H1 (cell line): ENCODE data around the gene HECTD4. TPM values are rescaled to one million over a fixed set of nuclear protein-coding genes. Genes with fewer than 3 reads are reported as not detected.

Experiments
- CTCF ChIA-PET: fragments of 300-600 bp; sonication (Branson Sonifier 250); formaldehyde crosslinking; loops from one replicate; lab custom pipeline; 2021; ENCODE audit not compliant: partially characterized antibody; lab: Charles Lee
- POLR2A ChIA-PET: fragments of 300-600 bp; sonication (Branson Sonifier 250); formaldehyde crosslinking; loops from one replicate; lab custom pipeline; 2021; ENCODE audit warnings: inconsistent platforms; ENCODE audit not compliant: partially characterized antibody; lab: Charles Lee
- DNase-seq, 2 experiments: peaks; one replicate each; pipeline versions ENCODE4 v3.0.0 to v3.0.0-alpha.2; 2010 to 2022; ENCODE audit warnings: low spot score in 2 of 2, low read depth in 1 of 2, mixed read lengths in 1 of 2
- FAIRE-seq: peaks from 2 replicates; lab custom pipeline; 2011; peaks lifted over from hg19 to GRCh38; lab: Jason Lieb, UNC
- H2AFZ ChIP-seq: 2 replicates; pipeline ENCODE4 v1.8.1; 2012; ENCODE audit warnings: low read length, inconsistent platforms
- H2AK5ac ChIP-seq: 2 replicates; pipeline ENCODE4 v1.6.1; 2013; ENCODE audit warnings: low read depth, low read length
- H2BK120ac ChIP-seq: replicated peaks from 2 replicates; pipeline ENCODE3; 2013; ENCODE audit warnings: low read depth, low read length, inconsistent platforms
- H2BK12ac ChIP-seq: 2 replicates; pipeline ENCODE4 v1.6.1; 2013; ENCODE audit warnings: low read depth, low read length
- H2BK15ac ChIP-seq: 2 replicates; pipeline ENCODE4 v1.6.1; 2013; ENCODE audit warnings: low read length
- H2BK20ac ChIP-seq: 2 replicates; pipeline ENCODE4 v1.6.1; 2013; ENCODE audit warnings: low read length
- H2BK5ac ChIP-seq: 2 replicates; pipeline ENCODE4 v1.6.1; 2013; ENCODE audit warnings: low read depth, low read length
- H3K14ac ChIP-seq: 2 replicates; pipeline ENCODE4 v1.6.1; 2013; ENCODE audit warnings: inconsistent platforms; ENCODE audit not compliant: insufficient read length
- H3K18ac ChIP-seq: 2 replicates; pipeline ENCODE4 v1.6.1; 2013; ENCODE audit warnings: low read length; ENCODE audit errors: extremely low read depth
- H3K23ac ChIP-seq: 2 replicates; pipeline ENCODE4 v1.6.1; 2013; ENCODE audit warnings: inconsistent platforms; ENCODE audit not compliant: insufficient read length
- H3K23me2 ChIP-seq: 2 replicates; pipeline ENCODE4 v1.6.1; 2013; ENCODE audit warnings: low read depth, low read length
- H3K27ac ChIP-seq: 2 replicates; pipeline ENCODE4 v1.6.1; 2011; ENCODE audit warnings: low read depth, low read length, inconsistent platforms
- H3K27me3 ChIP-seq, 4 experiments: replicated peaks in 1 of 4; 1 replicate in 1 of 4; 2 replicates in 3 of 4; pipeline versions ENCODE4 v1.6.1 to v1.8.1; 2011 to 2013; ENCODE audit warnings: low read length in 3 of 4, mild to moderate bottlenecking in 3 of 4, inconsistent platforms in 2 of 4, mixed read lengths in 2 of 4, moderate library complexity in 1 of 4; ENCODE audit not compliant: control insufficient read depth in 3 of 4, insufficient read depth in 3 of 4; ENCODE audit errors: extremely low read depth in 1 of 4
- H3K36me3 ChIP-seq, 4 experiments: 2 replicates each; pipeline versions ENCODE4 v1.6.1 to v1.8.1; 2011 to 2013; ENCODE audit warnings: mild to moderate bottlenecking in 4 of 4, low read length in 3 of 4, moderate library complexity in 2 of 4, control low read depth in 1 of 4, inconsistent platforms in 1 of 4; ENCODE audit not compliant: insufficient read depth in 4 of 4, control insufficient read depth in 2 of 4
- H3K4ac ChIP-seq: replicated peaks from 2 replicates; pipeline ENCODE3; 2013; ENCODE audit warnings: low read length, low read depth, mixed read lengths, inconsistent platforms; ENCODE audit not compliant: insufficient read length
- H3K4me1 ChIP-seq, 4 experiments: replicated peaks in 1 of 4; 1 replicate in 1 of 4; 2 replicates in 3 of 4; pipeline versions ENCODE4 v1.6.1 to v1.8.1; 2011 to 2013; ENCODE audit warnings: low read length in 3 of 4, inconsistent platforms in 2 of 4, mixed read lengths in 1 of 4; ENCODE audit not compliant: insufficient read depth in 4 of 4, control insufficient read depth in 3 of 4
- H3K4me2 ChIP-seq, 2 experiments: 2 replicates each; pipeline versions ENCODE4 v1.6.1 to v1.8.1; 2011 to 2013; ENCODE audit warnings: low read depth in 2 of 2, low read length in 2 of 2, control low read depth in 1 of 2, inconsistent platforms in 1 of 2, mild to moderate bottlenecking in 1 of 2; ENCODE audit not compliant: insufficient read depth in 1 of 2
- H3K4me3 ChIP-seq, 4 experiments: fragments of 200-600, 300-600 bp in 1 of 4; sonication (generic), shearing (Covaris generic), sonication (Bioruptor Twin) in 1 of 4; 2 replicates each; pipeline versions ENCODE4 v1.5.1 to v1.8.1; 2011 to 2016; ENCODE audit warnings: low read length in 4 of 4, low read depth in 3 of 4, control low read depth in 2 of 4, inconsistent platforms in 2 of 4, mild to moderate bottlenecking in 2 of 4, mixed read lengths in 1 of 4, moderate library complexity in 1 of 4; ENCODE audit not compliant: insufficient read depth in 2 of 4; ENCODE audit errors: extremely low read depth in 1 of 4
- H3K56ac ChIP-seq: replicated peaks from 2 replicates; pipeline ENCODE3; 2013; ENCODE audit warnings: low read depth, mild to moderate bottlenecking, mixed read lengths, low read length, inconsistent platforms; ENCODE audit not compliant: insufficient read length
- H3K79me1 ChIP-seq: 2 replicates; pipeline ENCODE4 v1.6.1; 2013; ENCODE audit warnings: low read depth, low read length, control low read depth
- H3K79me2 ChIP-seq, 2 experiments: 2 replicates each; pipeline versions ENCODE4 v1.6.1 to v1.8.1; 2012 to 2013; ENCODE audit warnings: low read length in 2 of 2, mild to moderate bottlenecking in 2 of 2, inconsistent platforms in 1 of 2; ENCODE audit not compliant: insufficient read depth in 2 of 2, control insufficient read depth in 1 of 2
- H3K9ac ChIP-seq, 4 experiments: replicated peaks in 1 of 4; 1 replicate in 1 of 4; 2 replicates in 3 of 4; pipeline versions ENCODE4 v1.6.1 to v1.8.1; 2011 to 2013; ENCODE audit warnings: low read depth in 3 of 4, low read length in 3 of 4, control low read depth in 2 of 4, mild to moderate bottlenecking in 2 of 4, moderate library complexity in 2 of 4, inconsistent platforms in 1 of 4; ENCODE audit errors: extremely low read depth in 1 of 4
- H3K9me3 ChIP-seq, 2 experiments: 2 replicates each; pipeline versions ENCODE4 v1.6.1 to v1.8.1; 2012 to 2013; ENCODE audit warnings: mild to moderate bottlenecking in 2 of 2, moderate library complexity in 2 of 2, control low read depth in 1 of 2, inconsistent platforms in 1 of 2, low read depth in 1 of 2, low read length in 1 of 2, mixed read lengths in 1 of 2; ENCODE audit not compliant: insufficient read depth in 2 of 2
- H4K20me1 ChIP-seq, 2 experiments: replicated peaks in 1 of 2; 2 replicates each; pipeline versions ENCODE3 to v1.8.1; 2011 to 2013; ENCODE audit warnings: inconsistent platforms in 2 of 2, low read length in 2 of 2, mild to moderate bottlenecking in 1 of 2; ENCODE audit not compliant: insufficient read depth in 2 of 2, control insufficient read depth in 1 of 2
- H4K5ac ChIP-seq: 2 replicates; pipeline ENCODE4 v1.6.1; 2013; ENCODE audit warnings: low read length, low read depth, mixed read lengths, inconsistent platforms; ENCODE audit not compliant: insufficient read length
- H4K8ac ChIP-seq: 2 replicates; pipeline ENCODE4 v1.8.0; 2013; ENCODE audit warnings: mild to moderate bottlenecking, moderate library complexity, low read length, inconsistent platforms; ENCODE audit not compliant: insufficient read depth; ENCODE audit errors: extremely low read depth
- H4K91ac ChIP-seq: replicated peaks from 2 replicates; pipeline ENCODE3; 2013; ENCODE audit warnings: low read length, mixed read lengths, inconsistent platforms; ENCODE audit not compliant: insufficient read length
- CBX5 ChIP-seq: fragments of 300-800, 300-1000 bp; sonication (generic); IDR thresholded peaks from 2 replicates; pipeline ENCODE4 v1.7.1; 2016; ENCODE audit warnings: antibody characterized with exemption, low read length, low read depth
- CHD2 ChIP-seq: IDR thresholded peaks from 2 replicates; pipeline ENCODE4 v1.6.1; 2012; ENCODE audit warnings: low read length, improper control_type of control experiment
- EGR1 ChIP-seq: IDR thresholded peaks from 2 replicates; pipeline ENCODE4 v1.6.1; 2011; ENCODE audit warnings: low read depth, low read length, borderline replicate concordance
- HDAC6 ChIP-seq: IDR thresholded peaks from one replicate; pipeline ENCODE4 v1.7.1; 2012; ENCODE audit warnings: low read depth, mild to moderate bottlenecking, inconsistent platforms, low read length, moderate library complexity
- JUND ChIP-seq: IDR thresholded peaks from 2 replicates; pipeline ENCODE4 v1.6.1; 2011; ENCODE audit warnings: mild to moderate bottlenecking, improper control_type of control experiment, low read length
- KDM4A ChIP-seq: IDR thresholded peaks from one replicate; pipeline ENCODE4 v1.7.1; 2012; ENCODE audit warnings: low read depth, mild to moderate bottlenecking, moderate library complexity, low read length, inconsistent platforms; ENCODE audit not compliant: severe bottlenecking
- NANOG ChIP-seq: IDR thresholded peaks from 2 replicates; pipeline ENCODE4 v1.6.1; 2011; ENCODE audit warnings: low read length, low read depth, mild to moderate bottlenecking, inconsistent platforms; ENCODE audit not compliant: insufficient read depth, poor library complexity, severe bottlenecking
- RAD21 ChIP-seq, 2 experiments: IDR thresholded peaks in 1 of 2; conservative IDR thresholded peaks in 1 of 2; 2 replicates each; pipeline ENCODE4 v1.6.1; 2011; ENCODE audit warnings: low read depth in 2 of 2, low read length in 2 of 2, improper control_type of control experiment in 1 of 2, inconsistent platforms in 1 of 2, mild to moderate bottlenecking in 1 of 2, moderate library complexity in 1 of 2
- RFX5 ChIP-seq: IDR thresholded peaks from 2 replicates; pipeline ENCODE4 v1.6.1; 2011; ENCODE audit warnings: low read depth, low read length, improper control_type of control experiment, borderline replicate concordance
- RXRA ChIP-seq: IDR thresholded peaks from 2 replicates; pipeline ENCODE4 v1.6.1; 2011; ENCODE audit warnings: low read depth, mild to moderate bottlenecking, low read length, moderate library complexity; ENCODE audit not compliant: insufficient read depth
- TAF7 ChIP-seq: optimal IDR thresholded peaks from 2 replicates; pipeline ENCODE3; 2011; ENCODE audit warnings: low read depth, mild to moderate bottlenecking, inconsistent platforms, low read length, moderate library complexity, borderline replicate concordance
- TCF12 ChIP-seq: IDR thresholded peaks from 2 replicates; pipeline ENCODE4 v1.6.1; 2011; ENCODE audit warnings: low read depth, mild to moderate bottlenecking, low read length
- WGBS, 2 experiments: shearing (Covaris generic) in 1 of 2; methylation state at CpG; one replicate each; pipeline versions ENCODE4 v1.1.6 to v1.1.7; 2013 to 2015; ENCODE audit warnings: low lambda C conversion rate in 2 of 2, mixed read lengths in 2 of 2, inconsistent platforms in 1 of 2, low coverage in 1 of 2, missing lambda C conversion rate in 1 of 2; ENCODE audit not compliant: insufficient replicate concordance in 2 of 2, insufficient coverage in 1 of 2, insufficient read length in 1 of 2; ENCODE audit errors: extremely low coverage in 1 of 2, missing lambda C conversion rate in 1 of 2; 5-methylcytosine and 5-hydroxymethylcytosine counted together
- polyA plus RNA-seq, 7 experiments: library from polyadenylated mRNA; depleted of rRNA in 3 of 7; stranded (reverse) in 5 of 7; unstranded in 2 of 7; fragments of >200 nt in 5 of 7; fragments of 200-250 nt in 2 of 7; gene quantifications; 1 replicate in 5 of 7; 2 replicates in 1 of 7; 4 replicates in 1 of 7; pipeline versions ENCODE4 v1.2.1 to v1.2.3, GENCODE V29; 2011 to 2013; ENCODE audit warnings: missing spikeins in 2 of 7, mixed read lengths in 2 of 7
- total RNA-seq: library from RNA; stranded (reverse); fragmentation: NEBNext Ultra II Directional; extraction: Animal tissue kit (Norgen Biotek cat#: 25700); gene quantifications from 2 replicates; pipeline ENCODE4 v1.2.1, GENCODE V29; 2021

The HECTD4 gene
- total and polyA plus RNA-seq, 2 of the 8 experiments (the other 6 are each of a cell fraction or from before 2014, with no cell fraction given) = 6.5 to 33.7 TPM

- Histone ChIP-seq H4K91ac (no peak overlapping the region), H4K8ac (no peak overlapping the region), H3K4me1 (peaks cover 0 to 2% (median 0%) of the 10 kb centered on the region in 4 experiments; a peak in 2 of 7 replicates), H3K23ac (no peak overlapping the region), H3K9me3 (no peaks in the 10 kb centered on the region), H2BK12ac (no peak overlapping the region), H3K27ac (no peak overlapping the region), H3K27me3 (no peaks in the 10 kb centered on the region), H3K79me2 (peaks cover 4 to 58% of the 10 kb centered on the region in 2 experiments; a peak in 3 of 4 replicates), H3K4me2 (no peak overlapping the region), H2BK15ac (no peak overlapping the region), H3K36me3 (no peaks in the 10 kb centered on the region), H4K20me1 (no peaks in the 10 kb centered on the region), H3K4me3 (no peak overlapping the region), H4K5ac (no peak overlapping the region), H3K18ac (no peak overlapping the region), H3K23me2 (no peaks in the 10 kb centered on the region), H2BK5ac (no peak overlapping the region), H3K4ac (no peak overlapping the region), H3K56ac (no peak overlapping the region), H2AK5ac (no peak overlapping the region), H2BK120ac (no peak overlapping the region), H2BK20ac (no peak overlapping the region), H2AFZ (no peak overlapping the region), H3K9ac (no peak overlapping the region), H3K79me1 (no peaks in the 10 kb centered on the region), H3K14ac (no peak overlapping the region)
- no peak for FAIRE-seq
- WGBS, 2 experiments = 91% methylated on average over 8 of the region's 8 CpGs; no CpG with 5 or more reads in 1 of the 2 experiments
- ChIA-PET CTCF (interaction anchor here (0.7 to 2.9 kb wide), 4 partner anchors 16 to 883 kb away, joined by 3 to 12 read pairs (median 4); no protein-coding TSS in a partner anchor), POLR2A (interaction anchor here (1.3 to 2.0 kb wide), 2 partner anchors 10 to 33 kb away, joined by 3 to 5 read pairs; partner anchors contain the start of gene HECTD4)
- DNase-seq = no peak
- TF ChIP-seq HDAC6 (no peak), JUND (no peak), NANOG (no peak), RAD21 (IDR thresholded peaks at IDR 0.05 in 1 of 2, conservative IDR thresholded peaks at IDR 0.05 in 1 of 2; ENCODE audit: low read depth in 2 of 2, low read length in 2 of 2) (no peak), RXRA (no peak), TAF7 (no peak), KDM4A (no peak), TCF12 (no peak), EGR1 (no peak), CBX5 (no peak), RFX5 (no peak), CHD2 (no peak)
Measured at GRCh38 chr12:112370868-112371510, 11.2 kb downstream of the HECTD4 start.
